ENCODE data around the gene AHNAK.

Gene AHNAK

GRCh38 chr11:62404435-62404834, 142.2 kb downstream of the AHNAK start:
- no peak for TF ChIP-seq MAX (IDR thresholded peaks at IDR 0.05)

GRCh38 chr11:62402960-62403730, 143.5 kb downstream of the AHNAK start:
- TF ChIP-seq CEBPB (IDR thresholded peaks at IDR 0.05) (no peak), TEAD4 (IDR thresholded peaks at IDR 0.05) (no peak), MAX (IDR thresholded peaks at IDR 0.05) (no peak), ZBTB7A (IDR thresholded peaks at IDR 0.05; ENCODE audit: low read depth) (no peak), CREB1 (IDR thresholded peaks at IDR 0.05; ENCODE audit: low read depth) (no peak), FOXM1 (IDR thresholded peaks at IDR 0.05; ENCODE audit: borderline replicate concordance, low read depth) (no peak)

- TF ChIP-seq EGR1 (IDR thresholded peaks at IDR 0.05): no peak
These were observed 144.2 kb downstream of the AHNAK start for GRCh38 chr11:62402226-62402959.

- TF ChIP-seq USF1 (IDR thresholded peaks at IDR 0.05) (no peak), TEAD4 (IDR thresholded peaks at IDR 0.05) (no peak), MAX (IDR thresholded peaks at IDR 0.05) (no peak), EGR1 (IDR thresholded peaks at IDR 0.05) (no peak), NFIC (IDR thresholded peaks at IDR 0.05) (no peak), YY1 (IDR thresholded peaks at IDR 0.05; ENCODE audit: low read depth) (no peak), ZBTB7A (IDR thresholded peaks at IDR 0.05; ENCODE audit: low read depth) (no peak), CREB1 (IDR thresholded peaks at IDR 0.05; ENCODE audit: low read depth) (no peak), TCF12 (IDR thresholded peaks at IDR 0.05; ENCODE audit: low read depth) (no peak), FOXM1 (IDR thresholded peaks at IDR 0.05; ENCODE audit: borderline replicate concordance, low read depth) (no peak), TAF1 (IDR thresholded peaks at IDR 0.05; ENCODE audit: low read depth) (no peak), EP300 (IDR thresholded peaks at IDR 0.05; ENCODE audit: borderline replicate concordance) (no peak), CEBPB (IDR thresholded peaks at IDR 0.05) (no peak), RAD21 (IDR thresholded peaks at IDR 0.05; ENCODE audit: low read depth) (no peak)
These were observed 144.8 kb downstream of the AHNAK start for GRCh38 chr11:62401811-62402210.

GRCh38 chr11:62401356-62401755, 145.2 kb downstream of the AHNAK start:
- TF ChIP-seq YY1 (IDR thresholded peaks at IDR 0.05; ENCODE audit: low read depth) (no peak), MAX (IDR thresholded peaks at IDR 0.05) (no peak), EGR1 (IDR thresholded peaks at IDR 0.05) (no peak)

- no peak for TF ChIP-seq EGR1 (IDR thresholded peaks at IDR 0.05)
- TF ChIP-seq EP300 (IDR thresholded peaks at IDR 0.05; ENCODE audit: borderline replicate concordance): peak; percentile 62; the same call in 1 of the 2 replicates
- peak; percentile 69 for TF ChIP-seq TCF12 (IDR thresholded peaks at IDR 0.05; ENCODE audit: low read depth)
- no peak for TF ChIP-seq MAX (IDR thresholded peaks at IDR 0.05)
- TF ChIP-seq CREB1 (IDR thresholded peaks at IDR 0.05; ENCODE audit: low read depth): no peak
- no peak for TF ChIP-seq CEBPB (IDR thresholded peaks at IDR 0.05)
- peak; percentile 69 for TF ChIP-seq NFIC (IDR thresholded peaks at IDR 0.05)
These were observed 145.8 kb downstream of the AHNAK start for GRCh38 chr11:62400760-62401159.

- TF ChIP-seq REST (IDR thresholded peaks at IDR 0.05; ENCODE audit: low read depth): no peak
- no peak for TF ChIP-seq ZBTB7A (IDR thresholded peaks at IDR 0.05; ENCODE audit: low read depth)
- no peak for TF ChIP-seq TCF12 (IDR thresholded peaks at IDR 0.05; ENCODE audit: low read depth)
- TF ChIP-seq MAX (IDR thresholded peaks at IDR 0.05): no peak
- no peak for TF ChIP-seq YY1 (IDR thresholded peaks at IDR 0.05; ENCODE audit: low read depth)
- TF ChIP-seq USF1 (IDR thresholded peaks at IDR 0.05): no peak
- TF ChIP-seq TAF1 (IDR thresholded peaks at IDR 0.05; ENCODE audit: low read depth): no peak
- no peak for TF ChIP-seq EP300 (IDR thresholded peaks at IDR 0.05; ENCODE audit: borderline replicate concordance)
- no peak for TF ChIP-seq FOXM1 (IDR thresholded peaks at IDR 0.05; ENCODE audit: borderline replicate concordance, low read depth)
- no peak for TF ChIP-seq TEAD4 (IDR thresholded peaks at IDR 0.05)
These were observed 146.3 kb downstream of the AHNAK start for GRCh38 chr11:62400281-62400680.

Measured in Ishikawa (cell line).